SIG-M5 treated with dmso at 0.1 percent for 504 hours (cell line): ENCODE data around the gene ESRRA.

Experiments
- DNase-seq: peaks from one replicate; lab custom pipeline; 2025; ENCODE audit not compliant: unreplicated experiment; lab: John Stamatoyannopoulos, UW

ESRRA gene

GRCh38 chr11:64291262-64291751 lies 14.0 kb upstream of the ESRRA start, which contains the start of gene KCNK4:
Gene KCNK4 (plus strand): TSS chr11:64291302. CDS start chr11:64293019, 1,717 bp downstream.
- no peak for DNase-seq

GRCh38 chr11:64291752-64292459 lies 13.4 kb upstream of the ESRRA start:
- no peak for DNase-seq

- DNase-seq, result no peak
These were observed 12.7 kb upstream of the ESRRA start for GRCh38 chr11:64292460-64293254.

GRCh38 chr11:64294774-64295173 lies 10.6 kb upstream of the ESRRA start:
- DNase-seq, result no peak

- DNase-seq, result no peak
These were observed 9.6 kb upstream of the ESRRA start for GRCh38 chr11:64295760-64296159.

GRCh38 chr11:64296236-64296635 lies 9.1 kb upstream of the ESRRA start:
- DNase-seq, result no peak

GRCh38 chr11:64296830-64297698 lies 8.3 kb upstream of the ESRRA start:
- no peak for DNase-seq

GRCh38 chr11:64297699-64298358 lies 7.5 kb upstream of the ESRRA start:
- DNase-seq, result no peak

- no peak for DNase-seq
These were observed 6.1 kb upstream of the ESRRA start for GRCh38 chr11:64298966-64299846.

GRCh38 chr11:64299847-64300648 lies 5.3 kb upstream of the ESRRA start, which contains the start of gene CATSPERZ:
Gene CATSPERZ (plus strand): TSS chr11:64300358. CDS start chr11:64300411, 53 bp downstream.
- DNase-seq, result no peak

GRCh38 chr11:64303109-64304031 lies 2.0 kb upstream of the ESRRA start:
- no peak for DNase-seq

GRCh38 chr11:64304032-64304315 lies 1.4 kb upstream of the ESRRA start:
- no peak for DNase-seq

GRCh38 chr11:64304316-64305072 lies 830 bp upstream of the ESRRA start:
- peak; percentile 89 for DNase-seq

GRCh38 chr11:64305691-64306562 lies 603 bp downstream of the ESRRA start:
- DNase-seq, result peak; percentile 77

- no peak for DNase-seq
These were observed 1.2 kb downstream of the ESRRA start for GRCh38 chr11:64306563-64306875.

- DNase-seq, result no peak
These were observed 1.7 kb downstream of the ESRRA start for GRCh38 chr11:64306876-64307622.
